ENCODE results near the gene TACR2.

TACR2 gene

GRCh38 chr10:69434169-69434568 lies 17.5 kb upstream of the TACR2 start:
- H3K27ac ChIP-seq = 0 out of 22 replicates have a peak overlapping the region, but pooled peaks of 1 of the 11 experiments have one; percentile 0
- H4K20me1 ChIP-seq = no peaks in the 10 kb centered on the region

GRCh38 chr10:69428165-69428564 lies 11.4 kb upstream of the TACR2 start:
- no peak overlapping the region for H3K27ac ChIP-seq
- peak overlapping the region in 9 of 11 experiments; percentile 5 to 38 (median 12); a peak in 12 of 22 replicates for H3K4me2 ChIP-seq
- no peak overlapping the region for H3K9ac ChIP-seq
- H3K4me1 ChIP-seq = peaks cover 19 to 44% (median 28%) of the 10 kb centered on the region in 10 experiments
- no peaks in the 10 kb centered on the region for H4K20me1 ChIP-seq
- H3K4me3 ChIP-seq = no peak overlapping the region
- H3K27me3 ChIP-seq = no peaks in the 10 kb centered on the region
- no peaks in the 10 kb centered on the region for H3K9me3 ChIP-seq (replicated peaks in 1 of 11)
- H3K36me3 ChIP-seq = no peaks in the 10 kb centered on the region
- TF ChIP-seq Cebpa-rat (IDR thresholded peaks at IDR 0.05) = no peak

More at GRCh38 chr10:69434169-69434568, 17.5 kb upstream of the TACR2 start:
- no peak overlapping the region for H3K4me3 ChIP-seq
- H3K4me1 ChIP-seq = peaks cover 20 to 43% (median 28%) of the 10 kb centered on the region in 10 experiments
- H3K9ac ChIP-seq = no peak overlapping the region
- H3K27me3 ChIP-seq = no peaks in the 10 kb centered on the region
- TF ChIP-seq Cebpa-rat (IDR thresholded peaks at IDR 0.05) = no peak
- peaks cover 8 to 22% (median 14%) of the 10 kb centered on the region in 11 experiments; a peak in 21 of 22 replicates for H3K9me3 ChIP-seq (replicated peaks in 1 of 11)
- peak overlapping the region in 4 of 11 experiments; percentile 0 to 29 (median 6); a peak in 5 of 22 replicates for H3K4me2 ChIP-seq
- H3K36me3 ChIP-seq = peaks cover 0 to 9% (median 0%) of the 10 kb centered on the region in 11 experiments; a peak in 1 of 22 replicates

- Histone ChIP-seq H3K27ac (no peak overlapping the region; a peak in 1 of 22 replicates), H3K4me1 (peaks cover 19 to 50% (median 35%) of the 10 kb centered on the region in 10 experiments), H4K20me1 (no peaks in the 10 kb centered on the region), H3K36me3 (no peaks in the 10 kb centered on the region), H3K27me3 (no peaks in the 10 kb centered on the region), H3K4me3 (no peak overlapping the region), H3K9ac (no peak overlapping the region), H3K4me2 (peak overlapping the region in 3 of 11 experiments; percentile 25 to 41 (median 34); a peak in 3 of 22 replicates), H3K9me3 (replicated peaks in 1 of 11) (no peaks in the 10 kb centered on the region)
- TF ChIP-seq Cebpa-rat (IDR thresholded peaks at IDR 0.05) = no peak
Measured at GRCh38 chr10:69426376-69426727, 9.6 kb upstream of the TACR2 start.

GRCh38 chr10:69425511-69426298 lies 9.0 kb upstream of the TACR2 start:
- Histone ChIP-seq H4K20me1 (no peaks in the 10 kb centered on the region), H3K36me3 (no peaks in the 10 kb centered on the region), H3K9me3 (replicated peaks in 1 of 11) (no peaks in the 10 kb centered on the region), H3K27ac (no peak overlapping the region), H3K4me1 (peaks cover 19 to 50% (median 35%) of the 10 kb centered on the region in 10 experiments), H3K4me3 (no peak overlapping the region), H3K27me3 (no peaks in the 10 kb centered on the region), H3K9ac (no peak overlapping the region), H3K4me2 (peak overlapping the region; percentile 27 to 63 (median 41); a peak in 21 of 22 replicates)
- TF ChIP-seq Cebpa-rat (IDR thresholded peaks at IDR 0.05) = no peak

GRCh38 chr10:69425041-69425440 lies 8.3 kb upstream of the TACR2 start:
- Histone ChIP-seq H3K4me2 (peak overlapping the region in 5 of 11 experiments; percentile 39 to 63 (median 51); a peak in 7 of 22 replicates), H3K36me3 (no peaks in the 10 kb centered on the region), H3K9me3 (replicated peaks in 1 of 11) (no peaks in the 10 kb centered on the region), H3K9ac (no peak overlapping the region), H3K27ac (no peak overlapping the region), H3K4me1 (peaks cover 19 to 50% (median 35%) of the 10 kb centered on the region in 10 experiments), H3K27me3 (no peaks in the 10 kb centered on the region), H4K20me1 (no peaks in the 10 kb centered on the region), H3K4me3 (no peak overlapping the region)
- no peak for TF ChIP-seq Cebpa-rat (IDR thresholded peaks at IDR 0.05)

- Histone ChIP-seq H3K27ac (no peak overlapping the region), H4K20me1 (no peaks in the 10 kb centered on the region), H3K9me3 (replicated peaks in 1 of 11) (no peaks in the 10 kb centered on the region), H3K27me3 (no peaks in the 10 kb centered on the region), H3K36me3 (no peaks in the 10 kb centered on the region), H3K4me1 (peaks cover 6 to 39% (median 28%) of the 10 kb centered on the region in 10 experiments), H3K9ac (no peak overlapping the region), H3K4me3 (no peak overlapping the region), H3K4me2 (peak overlapping the region in 2 of 11 experiments; percentile 56 to 59; a peak in 2 of 22 replicates)
- no peak for TF ChIP-seq Cebpa-rat (IDR thresholded peaks at IDR 0.05)
Measured at GRCh38 chr10:69422676-69423075, 6.0 kb upstream of the TACR2 start.

GRCh38 chr10:69421611-69422308 lies 5.0 kb upstream of the TACR2 start:
- H3K9ac ChIP-seq = no peak overlapping the region
- H3K4me3 ChIP-seq = no peak overlapping the region
- H3K4me2 ChIP-seq = peak overlapping the region in 4 of 11 experiments; percentile 2 to 59 (median 42); a peak in 4 of 22 replicates
- TF ChIP-seq Cebpa-rat (IDR thresholded peaks at IDR 0.05) = no peak
- H3K27ac ChIP-seq = no peak overlapping the region
- no peaks in the 10 kb centered on the region for H4K20me1 ChIP-seq
- no peaks in the 10 kb centered on the region for H3K9me3 ChIP-seq (replicated peaks in 1 of 11)
- no peaks in the 10 kb centered on the region for H3K27me3 ChIP-seq
- peaks cover 6 to 39% (median 24%) of the 10 kb centered on the region in 10 experiments for H3K4me1 ChIP-seq
- H3K36me3 ChIP-seq = no peaks in the 10 kb centered on the region

GRCh38 chr10:69419744-69420126 lies 3.0 kb upstream of the TACR2 start:
- H3K27me3 ChIP-seq = peaks cover 0 to 5% (median 0%) of the 10 kb centered on the region in 11 experiments; a peak in 1 of 22 replicates

More at GRCh38 chr10:69419744-69420126, 3.0 kb upstream of the TACR2 start:
- no peak overlapping the region for H3K4me3 ChIP-seq
- no peak for TF ChIP-seq Cebpa-rat (IDR thresholded peaks at IDR 0.05)
- H4K20me1 ChIP-seq = no peaks in the 10 kb centered on the region
- no peak overlapping the region for H3K27ac ChIP-seq
- H3K9ac ChIP-seq = no peak overlapping the region
- H3K4me1 ChIP-seq = peaks cover 0 to 22% (median 11%) of the 10 kb centered on the region in 10 experiments; a peak in 14 of 20 replicates
- H3K4me2 ChIP-seq = no peak overlapping the region
- no peaks in the 10 kb centered on the region for H3K9me3 ChIP-seq (replicated peaks in 1 of 11)
- no peaks in the 10 kb centered on the region for H3K36me3 ChIP-seq

All from BLaER1 treated with 17β-estradiol and CSF1 and Interleukin-3, amounts not matched to agents 10 nM and 100 nM (cell line).